Fibroblast of lung (primary cell): ENCODE data around the gene GRAP2. TPM values are rescaled to one million over a fixed set of nuclear protein-coding genes. Genes with fewer than 3 reads are reported as not detected.
A peak's percentile ranks its signal among the peaks of the same experiment; 100 is the strongest.

Experiments
- DNase-seq, 2 donors: peaks; one replicate each; pipeline versions ENCODE4 v3.0.0 to v3.0.0-alpha.2; 2010; ENCODE audit warnings: low read depth in 2 of 2
- H2AFZ ChIP-seq: 2 replicates; pipeline ENCODE4 v1.5.1; 2012; ENCODE audit warnings: low read length, control low read depth, inconsistent platforms
- H3K27ac ChIP-seq: 2 replicates; pipeline ENCODE4 v1.5.1; 2011; ENCODE audit warnings: low read length, control low read depth; ENCODE audit not compliant: insufficient read depth
- H3K27me3 ChIP-seq: 2 replicates; pipeline ENCODE4 v1.5.1; 2011; ENCODE audit warnings: mild to moderate bottlenecking, low read length; ENCODE audit not compliant: control insufficient read depth, insufficient read depth
- H3K36me3 ChIP-seq: 2 replicates; pipeline ENCODE4 v1.5.1; 2011; ENCODE audit warnings: low read length; ENCODE audit not compliant: control insufficient read depth, insufficient read depth
- H3K4me1 ChIP-seq: 2 replicates; pipeline ENCODE4 v1.5.1; 2011; ENCODE audit warnings: low read length; ENCODE audit not compliant: control insufficient read depth, insufficient read depth; ENCODE audit errors: extremely low read depth
- H3K4me2 ChIP-seq: 2 replicates; pipeline ENCODE4 v1.5.1; 2011; ENCODE audit warnings: low read length, control low read depth; ENCODE audit not compliant: insufficient read depth; ENCODE audit errors: extremely low read depth
- H3K4me3 ChIP-seq, 4 experiments: fragments of 200-600 bp in 1 of 4; sonication (generic) in 1 of 4; replicated peaks in 1 of 4; 2 replicates each; pipeline ENCODE4 v1.5.1; 2011 to 2016; ENCODE audit warnings: low read length in 4 of 4, low read depth in 3 of 4, mild to moderate bottlenecking in 3 of 4, control low read depth in 2 of 4, inconsistent platforms in 1 of 4, mixed read lengths in 1 of 4; ENCODE audit not compliant: insufficient read depth in 1 of 4; ENCODE audit errors: control extremely low read depth in 1 of 4
- H3K79me2 ChIP-seq: 2 replicates; pipeline ENCODE4 v1.5.1; 2012; ENCODE audit warnings: mild to moderate bottlenecking, low read length, inconsistent platforms; ENCODE audit not compliant: control insufficient read depth, insufficient read depth
- H3K9ac ChIP-seq: 2 replicates; pipeline ENCODE4 v1.5.1; 2011; ENCODE audit warnings: mild to moderate bottlenecking, low read length, control low read depth; ENCODE audit not compliant: insufficient read depth
- H3K9me3 ChIP-seq: 2 replicates; pipeline ENCODE4 v1.5.1; 2012; ENCODE audit warnings: low read depth, low read length; ENCODE audit not compliant: control insufficient read depth, insufficient read depth
- H4K20me1 ChIP-seq: 2 replicates; pipeline ENCODE4 v1.5.1; 2011; ENCODE audit warnings: low read length; ENCODE audit not compliant: control insufficient read depth, insufficient read depth; ENCODE audit errors: extremely low read depth
- CTCF ChIP-seq, 2 donors: IDR thresholded peaks in 1 of 2; conservative IDR thresholded peaks in 1 of 2; 1 replicate in 1 of 2; 2 replicates in 1 of 2; pipeline ENCODE4 v1.5.1; 2011 to 2012; ENCODE audit warnings: low read length in 2 of 2, control low read depth in 1 of 2, inconsistent platforms in 1 of 2, low read depth in 1 of 2, mild to moderate bottlenecking in 1 of 2
- EZH2 ChIP-seq: IDR thresholded peaks from 2 replicates; pipeline ENCODE4 v1.5.1; 2012; ENCODE audit warnings: low read length, control low read depth, mild to moderate bottlenecking; ENCODE audit errors: missing control alignments
- polyA plus RNA-seq, 2 donors: library from polyadenylated mRNA; depleted of rRNA in 1 of 2; stranded (reverse) in 1 of 2; unstranded in 1 of 2; fragments of >200 nt; gene quantifications; 2 replicates each; pipeline ENCODE4 v1.2.1, GENCODE V29; 2011 to 2012; ENCODE audit warnings: missing spikeins in 1 of 2
- total RNA-seq: library from RNA; depleted of rRNA; stranded (reverse); fragments of >200 nt; gene quantifications from 2 replicates; pipeline ENCODE4 v1.2.1, GENCODE V29; 2014

Gene GRAP2
- total and polyA plus RNA-seq, 2 donors (not counting 1 experiment from before 2014, with no cell fraction given) = not detected

GRCh38 chr22:39932166-39932565 is 31.3 kb downstream of the GRAP2 start:
- Histone ChIP-seq H3K27me3 (peaks cover 16% of the 10 kb centered on the region), H3K4me1 (no peaks in the 10 kb centered on the region), H3K36me3 (no peaks in the 10 kb centered on the region), H2AFZ (no peak overlapping the region), H3K9ac (no peak overlapping the region), H3K9me3 (no peaks in the 10 kb centered on the region), H3K79me2 (no peaks in the 10 kb centered on the region), H4K20me1 (no peaks in the 10 kb centered on the region), H3K27ac (no peak overlapping the region), H3K4me2 (no peak overlapping the region), H3K4me3 (no peak overlapping the region)
- DNase-seq = no peak
- TF ChIP-seq EZH2 (no peak), CTCF (conservative IDR thresholded peaks at IDR 0.05 in 1 of 2, IDR thresholded peaks at IDR 0.05 in 1 of 2; ENCODE audit: low read depth in 1 of 2, low read length in 2 of 2) (no peak)

- H3K36me3 ChIP-seq = no peaks in the 10 kb centered on the region
- H3K9ac ChIP-seq = no peak overlapping the region
- H3K4me2 ChIP-seq = no peak overlapping the region
- H3K9me3 ChIP-seq = no peaks in the 10 kb centered on the region
- H2AFZ ChIP-seq = no peak overlapping the region
- DNase-seq = no peak
- H3K27me3 ChIP-seq = peaks cover 9% of the 10 kb centered on the region
- no peaks in the 10 kb centered on the region for H4K20me1 ChIP-seq
- no peaks in the 10 kb centered on the region for H3K4me1 ChIP-seq
- H3K4me3 ChIP-seq = no peak overlapping the region
- no peaks in the 10 kb centered on the region for H3K79me2 ChIP-seq
- H3K27ac ChIP-seq = no peak overlapping the region
- TF ChIP-seq CTCF (conservative IDR thresholded peaks at IDR 0.05 in 1 of 2, IDR thresholded peaks at IDR 0.05 in 1 of 2; ENCODE audit: low read depth in 1 of 2, low read length in 2 of 2) (peak; percentile 35 to 56), EZH2 (no peak)
Measured at GRCh38 chr22:39932918-39933649, 32.2 kb downstream of the GRAP2 start.

- H3K9me3 ChIP-seq = no peaks in the 10 kb centered on the region
- TF ChIP-seq CTCF (conservative IDR thresholded peaks at IDR 0.05 in 1 of 2, IDR thresholded peaks at IDR 0.05 in 1 of 2; ENCODE audit: low read depth in 1 of 2, low read length in 2 of 2) (no peak), EZH2 (no peak)
- H3K4me3 ChIP-seq = no peak overlapping the region
- H3K36me3 ChIP-seq = no peaks in the 10 kb centered on the region
- H3K27ac ChIP-seq = no peak overlapping the region
- no peak overlapping the region for H3K4me2 ChIP-seq
- no peaks in the 10 kb centered on the region for H3K4me1 ChIP-seq
- no peaks in the 10 kb centered on the region for H4K20me1 ChIP-seq
- peaks cover 9% of the 10 kb centered on the region for H3K27me3 ChIP-seq
- no peak overlapping the region for H3K9ac ChIP-seq
- no peak for DNase-seq
- no peaks in the 10 kb centered on the region for H3K79me2 ChIP-seq
- H2AFZ ChIP-seq = no peak overlapping the region
Measured at GRCh38 chr22:39933741-39934140, 32.9 kb downstream of the GRAP2 start.
